Endometrial microvascular endothelial cells (primary cell): ENCODE measurements around the gene PLA2G2A. TPM values are rescaled to one million over a fixed set of nuclear protein-coding genes. Genes with fewer than 3 reads are reported as not detected.

Experiments
- in situ Hi-C: cut with HindIII; loops from 2 replicates; pipeline ENCODE4 v1.10.0; 2017; ENCODE audit warnings: low sequenced_read_pairs, low pct_unique_long_range_greater_than_20kb; ENCODE audit errors: inconsistent ontology term
- total RNA-seq: library from RNA; depleted of rRNA; stranded (reverse); fragments of >200 nt; gene quantifications from one replicate; pipeline ENCODE4 v1.2.3, GENCODE V29; 2015; ENCODE audit errors: inconsistent ontology term

PLA2G2A gene
- total RNA-seq, 1 donor from 2014 or later, result not detected

DNA sequence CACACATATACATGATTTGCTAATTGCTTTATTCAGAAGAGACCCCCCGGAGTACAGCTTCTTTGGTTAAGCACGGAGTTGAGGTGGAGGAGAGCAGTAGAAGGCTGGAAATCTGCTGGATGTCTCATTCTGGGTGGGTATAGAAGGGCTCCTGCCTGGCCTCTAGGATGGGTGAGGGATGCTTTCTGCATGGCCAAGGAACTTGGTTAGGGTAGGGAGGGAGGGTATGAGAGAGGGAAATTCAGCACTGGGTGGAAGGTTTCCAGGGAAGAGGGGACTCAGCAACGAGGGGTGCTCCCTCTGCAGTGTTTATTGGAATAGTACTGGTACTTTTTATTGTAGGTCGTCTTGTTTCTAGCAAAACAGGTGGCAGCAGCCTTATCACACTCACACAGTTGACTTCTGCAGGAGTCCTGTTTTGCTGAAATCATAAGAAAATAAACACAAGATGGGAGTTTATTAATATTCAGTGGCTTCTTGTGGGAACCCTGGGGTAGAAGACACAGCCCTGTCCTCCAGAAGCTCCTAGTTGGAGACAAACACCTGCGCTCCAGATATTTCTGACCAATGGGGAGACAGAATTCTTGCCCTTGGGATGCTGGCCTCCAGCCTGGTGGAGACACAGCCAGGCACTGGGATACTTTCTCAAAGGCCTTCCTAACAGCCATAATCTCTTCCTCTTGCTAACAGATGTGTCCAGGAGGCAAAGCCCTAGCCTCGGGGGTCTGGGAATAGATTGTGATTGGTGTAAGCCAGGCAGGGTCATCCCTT lies 3.8 kb downstream of the PLA2G2A start:
- in situ Hi-C loops, result no loop called here

DNA sequence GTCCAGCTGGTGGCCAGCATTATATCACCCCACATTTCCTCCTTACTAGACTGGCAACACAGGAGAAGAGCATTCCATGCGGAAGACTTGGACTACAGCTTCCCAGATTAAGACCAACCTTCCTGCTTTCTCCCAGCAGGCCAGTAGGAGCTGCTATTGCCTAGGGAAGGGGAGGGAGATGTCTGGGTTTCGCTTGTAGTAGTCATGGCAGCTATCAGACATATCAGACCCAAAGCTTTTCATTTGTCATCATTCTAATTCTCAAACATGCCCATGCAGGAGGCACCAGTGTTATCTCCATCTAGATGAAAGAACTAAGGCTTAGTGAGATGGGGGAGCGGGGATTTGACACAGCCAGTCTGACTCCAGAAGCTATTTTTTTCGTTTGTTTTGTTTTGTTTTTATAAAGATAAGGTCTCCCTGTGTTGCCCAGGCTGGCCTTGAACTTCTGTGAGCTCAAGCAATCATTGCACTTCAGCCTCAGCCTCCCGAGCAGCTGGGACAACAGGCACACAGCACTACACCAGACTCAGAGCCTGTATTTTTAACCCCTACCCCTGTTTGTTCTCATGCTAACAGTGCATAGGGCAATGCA lies 4.5 kb downstream of the PLA2G2A start:
- in situ Hi-C loops, result no loop called here

GRCh38 chr1:19973616-19974015 lies 5.8 kb downstream of the PLA2G2A start:
- in situ Hi-C loops, result no loop called here

DNA sequence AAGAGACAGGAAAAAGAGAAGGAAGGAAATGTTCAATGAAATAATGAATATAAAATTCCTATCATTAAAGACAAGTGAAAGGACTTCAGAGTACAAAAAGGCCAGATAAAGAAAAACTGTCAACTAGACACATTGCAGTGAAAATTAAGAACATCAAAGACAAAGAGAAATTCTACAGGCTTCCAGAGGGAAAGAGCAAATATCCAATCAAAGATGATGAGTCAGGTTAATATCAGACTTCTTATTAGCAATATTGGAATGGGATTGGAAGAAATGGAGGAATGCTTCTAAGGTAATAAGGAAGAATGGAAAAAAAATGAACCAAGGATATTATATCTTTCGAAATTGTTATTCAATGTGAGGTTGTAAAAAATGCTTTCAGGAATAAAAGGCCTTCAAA lies 7.8 kb downstream of the PLA2G2A start:
- in situ Hi-C loops, result no loop called here

GRCh38 chr1:19969898-19970660 lies 9.3 kb downstream of the PLA2G2A start:
- in situ Hi-C loops, result no loop called here

DNA sequence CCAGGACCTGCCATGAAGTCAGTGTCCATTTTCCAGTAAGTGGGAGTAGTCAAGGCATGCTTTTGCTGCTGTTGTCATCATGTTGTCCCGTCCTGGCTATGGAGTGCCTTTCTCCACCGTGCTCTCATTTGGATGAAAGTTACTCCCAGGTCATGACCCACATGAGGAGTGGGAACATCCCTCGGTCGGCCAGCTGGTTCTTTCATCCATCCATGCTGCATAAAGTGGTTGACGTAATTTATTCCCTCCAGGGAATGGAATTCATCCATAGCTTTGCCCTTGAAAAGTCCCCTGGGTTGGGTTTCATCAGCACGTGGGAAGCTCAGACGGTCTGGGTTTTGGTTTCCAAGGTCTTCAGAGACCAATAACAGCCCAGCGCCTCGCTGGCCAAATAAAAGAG lies 11.6 kb downstream of the PLA2G2A start:
- in situ Hi-C loops, result no loop called here

DNA sequence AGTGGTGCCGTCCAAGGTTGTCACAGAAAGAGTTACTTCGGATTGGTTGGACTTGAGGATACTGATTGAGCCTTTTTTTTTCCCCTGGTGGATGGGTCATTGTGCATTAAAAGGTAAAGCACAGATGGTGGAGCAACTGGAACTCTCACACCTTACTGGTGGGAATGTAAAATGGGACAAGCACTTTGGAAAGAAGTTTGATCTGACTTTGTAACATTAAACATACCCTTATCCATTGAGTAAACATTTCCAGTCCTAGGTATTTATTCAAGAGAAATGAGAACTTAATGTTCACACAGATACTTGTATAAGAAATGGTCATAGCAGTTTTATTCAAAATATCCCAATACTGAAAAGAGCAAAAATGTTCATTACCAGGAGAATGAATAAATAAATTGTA lies 14.9 kb downstream of the PLA2G2A start:
- in situ Hi-C loops, result no loop called here

DNA sequence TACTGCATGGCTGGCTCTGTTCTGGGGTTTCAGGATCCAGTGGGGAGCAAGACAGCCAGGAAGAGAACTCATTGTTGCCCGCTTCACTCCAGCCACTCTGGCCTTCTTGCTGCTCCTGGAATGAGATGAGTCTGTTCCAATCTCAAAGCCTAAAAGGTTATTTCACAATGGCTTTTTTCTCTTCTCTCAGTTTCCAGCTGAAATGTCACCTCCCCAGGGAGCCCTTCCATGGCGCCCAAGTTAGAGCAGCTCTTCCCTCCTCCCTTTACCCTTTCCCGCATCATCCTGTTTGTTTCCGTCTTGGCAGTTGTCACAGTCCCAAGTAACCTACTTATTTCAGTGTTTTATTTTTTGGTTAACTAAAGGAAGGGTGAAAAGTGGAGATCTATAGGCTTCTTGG lies 15.8 kb downstream of the PLA2G2A start:
- in situ Hi-C loops, result no loop called here

DNA sequence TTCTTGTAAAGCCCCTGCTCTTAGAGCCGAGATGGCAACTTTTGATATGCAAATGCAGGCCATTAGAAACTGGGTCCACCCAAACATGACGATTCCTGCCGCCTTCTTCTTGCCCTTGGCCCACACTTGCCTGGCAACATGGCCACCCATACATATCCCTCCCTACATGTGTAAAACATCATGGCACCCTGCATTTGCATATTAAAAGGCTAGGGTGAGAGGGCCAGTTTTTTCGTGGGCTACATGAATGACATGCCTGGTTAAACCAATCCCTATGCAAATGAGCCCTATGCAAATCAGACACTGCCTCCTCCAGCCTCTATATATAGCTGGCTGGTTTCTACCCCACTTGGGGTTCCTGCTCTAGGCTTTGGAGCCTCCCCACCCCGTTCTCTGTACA lies 18.8 kb downstream of the PLA2G2A start:
- in situ Hi-C loops, result no loop called here

DNA sequence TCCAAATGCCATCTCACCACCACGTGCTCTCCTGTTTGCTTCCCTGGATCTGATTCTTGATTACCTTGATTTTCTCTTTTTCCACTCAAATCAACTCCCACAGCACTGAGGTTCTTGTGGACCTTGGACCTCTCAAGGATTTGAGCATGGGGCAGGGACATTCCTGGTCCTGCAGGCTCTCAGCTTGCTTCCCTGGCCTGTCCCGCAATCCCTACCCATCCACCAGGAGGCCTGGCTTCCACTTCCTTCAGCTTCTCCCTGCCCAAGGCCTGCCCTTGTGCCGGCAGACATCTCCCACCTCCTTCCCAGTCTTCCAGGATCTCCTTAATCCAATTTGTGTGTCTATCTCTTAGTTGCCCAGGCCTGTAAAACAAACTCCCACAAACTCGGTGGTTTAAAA lies 21.6 kb downstream of the PLA2G2A start:
- in situ Hi-C loops, result no loop called here

- in situ Hi-C loops, result no loop called here
Measured at GRCh38 chr1:19955534-19956170, 23.8 kb downstream of the PLA2G2A start.

- in situ Hi-C loops, result no loop called here
Measured at GRCh38 chr1:19954059-19954458, 25.4 kb downstream of the PLA2G2A start.

DNA sequence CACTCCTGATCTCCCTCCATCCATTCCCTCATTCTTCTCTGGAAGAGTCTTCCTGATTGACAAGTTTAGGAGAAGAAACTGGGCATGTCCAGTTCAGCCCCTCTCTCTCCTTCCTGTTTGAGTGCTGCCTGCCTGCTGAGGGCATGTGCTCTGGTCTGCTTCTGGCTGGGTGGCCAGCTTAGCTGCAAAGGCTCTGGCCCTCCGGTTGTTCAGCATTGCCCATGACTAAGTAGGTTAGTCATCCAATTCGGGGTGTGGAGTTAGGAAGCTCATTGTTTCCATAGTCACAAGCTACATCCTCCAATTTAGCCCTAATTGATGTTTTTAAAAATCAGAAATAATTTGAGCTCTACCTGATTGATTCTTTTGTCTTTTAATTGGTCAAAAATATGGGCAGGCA lies 30.4 kb downstream of the PLA2G2A start:
- in situ Hi-C loops, result no loop called here

DNA sequence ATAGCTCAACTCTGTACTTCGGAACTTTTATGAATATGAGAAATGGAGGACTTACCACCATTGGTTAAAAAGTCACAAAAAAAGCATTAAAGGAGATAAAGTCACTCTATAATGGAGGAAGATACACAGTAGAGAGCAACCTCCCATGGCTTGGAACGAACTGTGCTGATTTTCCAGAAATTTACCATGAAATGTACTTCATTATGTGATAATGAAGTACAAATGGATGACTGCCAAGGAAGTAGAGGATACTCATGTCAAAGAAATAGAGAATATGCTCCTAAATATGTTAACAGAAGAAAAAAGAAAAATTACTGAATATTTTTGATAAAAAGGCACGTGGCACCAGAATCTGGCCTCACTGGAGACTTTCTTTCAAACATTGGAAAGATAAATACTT lies 32.4 kb downstream of the PLA2G2A start:
- in situ Hi-C loops, result no loop called here

DNA sequence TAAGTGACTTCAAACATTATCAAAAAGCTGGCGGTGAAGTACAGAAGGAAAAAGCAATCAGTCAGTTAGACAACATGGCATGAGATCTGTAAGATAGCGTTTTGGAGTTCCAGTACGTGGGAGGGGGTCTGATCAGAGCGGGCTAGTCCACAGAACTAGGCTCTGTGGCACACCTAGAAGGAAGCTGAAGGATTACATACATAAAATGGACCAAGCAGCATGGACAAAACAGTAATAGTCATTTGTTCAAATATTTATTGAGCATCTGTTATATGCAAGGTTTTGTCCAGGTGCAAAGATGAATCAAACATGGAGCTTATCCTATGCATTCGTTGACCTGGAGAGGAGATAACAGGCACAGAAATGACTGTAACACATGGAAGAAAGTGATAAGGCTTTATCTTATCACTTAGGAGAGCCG lies 33.1 kb downstream of the PLA2G2A start:
- in situ Hi-C loops, result no loop called here

DNA sequence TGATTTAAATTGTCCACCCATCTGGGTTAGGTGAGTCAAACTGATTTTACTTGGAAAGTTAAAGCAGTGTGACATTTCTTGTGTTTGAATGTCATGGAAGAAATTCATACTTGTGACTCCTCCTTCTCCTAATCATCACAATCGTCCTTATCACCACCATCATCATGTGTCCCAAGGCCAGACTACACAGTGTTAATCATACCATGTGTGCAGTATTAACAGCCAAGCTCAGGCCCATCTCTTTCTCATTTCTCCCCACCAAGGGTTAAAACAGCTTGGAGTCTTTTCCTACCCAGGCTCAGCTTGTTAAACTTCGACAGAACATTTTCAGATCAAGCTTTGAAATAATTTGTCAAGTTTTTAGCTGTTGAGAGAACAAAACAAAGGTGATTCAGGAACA lies 33.5 kb downstream of the PLA2G2A start:
- in situ Hi-C loops, result no loop called here

DNA sequence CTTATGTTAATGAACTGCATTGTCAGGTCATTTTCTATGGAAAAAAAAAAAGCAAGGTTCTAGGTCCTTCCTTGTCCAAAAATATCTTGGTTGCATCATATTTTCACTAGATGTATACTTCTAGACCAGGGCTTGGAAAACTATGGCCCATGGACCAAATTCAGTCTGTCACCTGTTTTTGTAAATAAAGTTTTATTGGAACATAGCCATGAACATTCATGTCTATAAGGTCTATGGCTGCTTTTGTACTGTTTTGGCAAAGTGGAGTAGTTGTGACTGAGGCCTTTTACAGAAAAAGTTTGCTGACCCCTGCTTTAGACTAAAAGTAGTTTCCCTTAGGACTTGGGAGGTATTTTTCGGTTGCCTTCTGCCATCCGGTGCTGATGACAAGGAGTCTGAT lies 36.8 kb downstream of the PLA2G2A start:
- in situ Hi-C loops, result no loop called here

DNA sequence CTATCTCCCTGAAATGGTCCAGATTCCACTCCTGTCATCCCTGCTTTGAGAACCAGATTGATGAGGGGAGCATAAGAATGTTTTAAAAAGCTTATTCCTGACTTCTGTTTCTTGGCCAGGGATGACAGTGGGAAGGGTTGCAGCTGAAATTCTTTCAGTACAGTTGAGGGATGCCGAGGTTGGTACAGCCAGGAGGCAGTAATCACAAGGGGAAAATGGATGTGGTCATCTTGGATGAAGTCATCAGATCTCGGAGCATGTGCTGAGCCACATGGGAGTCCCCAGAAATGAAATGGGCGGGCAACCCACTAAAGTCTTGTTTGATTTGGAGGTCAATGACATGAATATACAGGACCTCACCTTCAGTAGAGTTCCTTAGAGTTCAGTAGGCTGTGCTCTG lies 37.3 kb downstream of the PLA2G2A start:
- in situ Hi-C loops, result no loop called here

DNA sequence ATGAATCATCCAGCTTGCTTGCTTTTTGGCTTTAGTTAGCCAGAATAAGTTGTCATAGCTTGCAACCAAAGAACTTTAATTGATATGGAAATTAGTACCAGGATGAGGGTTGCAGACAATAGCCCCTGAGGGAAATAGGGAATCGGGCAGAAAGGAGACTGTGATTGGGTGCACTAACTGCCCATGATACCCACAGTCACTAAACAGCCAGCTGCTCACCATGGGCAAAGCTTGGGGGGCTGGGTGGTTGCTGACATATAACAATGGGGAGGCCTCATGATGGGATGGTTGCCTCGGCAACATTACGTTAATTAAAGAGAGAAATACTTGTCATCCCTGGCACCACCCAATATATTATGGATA lies 38.2 kb downstream of the PLA2G2A start:
- in situ Hi-C loops, result no loop called here
